Stimulated activated CD4-positive, alpha-beta T cell treated with anti-CD3 and anti-CD28 coated beads, Interleukin-12 subunit alpha, Interleukin-12 subunit beta, amount 100 ng/mL, for 24 hours (primary cell): Measurements from ENCODE around the gene FRMD4A.
"Not testable (repeated sequence)": the region's sequence is repeated elsewhere in the genome, so short reads cannot be mapped to it uniquely, and the experiment has no call there.

ENCODE experiments used
- DNase-seq, 2 experiments: peaks; one replicate each; pipeline ENCODE4 v3.0.0-alpha.2; 2020; ENCODE audit warnings: low read depth in 2 of 2

The FRMD4A gene

GRCh38 chr10:14241196-14241595 lies 89.5 kb downstream of the FRMD4A start:
- no peak for DNase-seq

GRCh38 chr10:14240253-14241189 lies 90.2 kb downstream of the FRMD4A start:
- no peak for DNase-seq

- DNase-seq = not testable (repeated sequence)
These were observed 92.1 kb downstream of the FRMD4A start for GRCh38 chr10:14238659-14239058.

GRCh38 chr10:14236341-14236740 lies 94.4 kb downstream of the FRMD4A start:
- no peak for DNase-seq

- no peak for DNase-seq
These were observed 95.0 kb downstream of the FRMD4A start for GRCh38 chr10:14235566-14236195.

GRCh38 chr10:14233566-14233965 lies 97.2 kb downstream of the FRMD4A start:
- DNase-seq = no peak

DNA sequence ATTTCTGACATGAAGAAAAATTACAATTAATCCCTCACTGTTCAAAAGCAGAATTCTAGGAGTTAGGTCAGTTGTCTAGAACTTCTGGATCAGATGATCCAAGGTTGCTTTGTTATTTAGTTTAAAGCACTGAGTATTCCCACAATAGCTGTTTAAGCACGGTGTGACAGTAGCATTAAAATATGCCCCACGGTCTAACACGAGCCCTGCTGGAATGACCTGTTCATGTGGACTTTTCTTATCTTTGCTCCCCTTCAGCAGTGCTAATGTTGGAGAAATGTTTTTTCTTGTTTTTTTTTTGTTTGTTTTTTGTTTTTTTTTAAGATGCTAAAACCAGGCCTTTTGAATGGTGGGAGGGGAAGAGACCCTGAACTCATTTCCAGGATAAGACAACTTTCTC lies 101.9 kb downstream of the FRMD4A start:
- not testable (repeated sequence) for DNase-seq

DNA sequence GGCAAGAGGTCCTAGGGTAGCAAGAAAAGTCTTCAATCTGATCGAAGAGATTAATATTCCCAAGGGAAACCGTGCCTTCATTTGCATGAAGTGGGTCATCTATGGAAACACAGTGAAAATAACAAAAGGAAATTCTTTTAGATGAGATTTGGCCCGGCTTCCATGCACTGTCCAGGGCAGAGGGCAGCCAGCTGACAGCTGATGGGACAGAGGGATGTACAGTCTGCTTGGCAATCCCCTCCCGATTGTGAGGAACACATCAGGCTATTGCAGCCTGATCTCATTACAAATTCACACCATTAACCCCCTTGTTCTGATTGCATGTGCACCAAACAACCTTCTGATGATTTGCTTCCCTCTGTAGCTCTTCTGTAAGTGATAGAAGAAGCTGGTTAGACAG lies 105.3 kb downstream of the FRMD4A start:
- no peak for DNase-seq

DNA sequence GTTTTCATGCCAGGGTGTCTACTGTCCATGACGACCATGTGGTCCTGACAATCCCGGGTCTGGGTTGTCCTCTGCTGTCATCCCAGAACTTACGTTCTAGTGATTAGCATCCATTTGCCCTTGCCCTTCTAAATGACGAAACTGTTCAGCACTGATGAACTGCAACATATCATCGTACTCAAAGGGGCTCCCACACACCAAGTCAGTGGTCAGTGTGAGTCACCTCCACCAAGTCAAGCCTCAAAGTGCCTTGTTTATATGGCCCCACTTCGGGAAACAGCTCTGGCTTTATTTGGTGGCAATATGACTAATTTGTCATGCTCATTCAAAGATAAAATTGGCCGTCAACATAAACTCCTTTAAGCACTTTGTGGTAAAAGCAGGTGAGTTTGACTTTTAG lies 110.7 kb downstream of the FRMD4A start:
- DNase-seq = no peak

DNA sequence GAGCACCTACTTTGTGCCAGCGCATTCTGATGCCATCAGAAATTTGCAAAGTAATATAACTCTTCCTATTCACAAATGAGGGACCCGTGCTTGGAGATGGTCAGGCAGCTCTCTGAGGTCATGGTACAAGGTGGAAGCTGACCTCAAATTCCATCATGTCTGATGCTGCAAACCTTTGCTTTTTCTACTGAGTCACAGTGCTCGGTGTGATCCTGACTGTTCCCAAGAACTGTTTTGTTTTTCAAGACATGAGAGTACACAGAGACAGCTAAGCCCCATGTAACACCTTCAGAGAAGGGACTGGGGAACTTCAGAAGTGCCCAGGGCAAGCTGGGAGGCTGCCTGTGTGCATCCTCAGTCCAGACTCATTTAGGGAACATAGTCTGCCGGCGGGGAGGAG lies 111.3 kb downstream of the FRMD4A start:
- DNase-seq = no peak

DNA sequence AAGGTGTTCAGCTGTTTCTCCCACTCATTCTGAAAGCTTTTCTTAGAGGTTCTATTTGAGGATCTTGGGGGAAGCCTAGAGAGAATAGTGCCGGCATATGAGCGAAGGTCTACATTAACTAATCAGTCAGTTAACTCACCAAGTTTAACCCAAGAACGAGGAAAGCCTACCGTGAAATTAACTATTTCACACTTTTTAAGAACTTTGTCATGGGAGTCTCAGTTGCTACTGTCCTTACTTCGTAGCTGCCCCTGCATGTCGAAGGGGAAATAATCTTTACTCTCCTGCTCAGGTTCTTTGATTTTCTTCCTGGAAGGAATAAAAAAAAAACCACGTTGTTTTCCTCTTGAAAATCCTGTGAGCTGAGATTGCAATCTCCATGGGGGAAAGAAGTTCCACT lies 115.1 kb downstream of the FRMD4A start:
- DNase-seq = no peak

DNA sequence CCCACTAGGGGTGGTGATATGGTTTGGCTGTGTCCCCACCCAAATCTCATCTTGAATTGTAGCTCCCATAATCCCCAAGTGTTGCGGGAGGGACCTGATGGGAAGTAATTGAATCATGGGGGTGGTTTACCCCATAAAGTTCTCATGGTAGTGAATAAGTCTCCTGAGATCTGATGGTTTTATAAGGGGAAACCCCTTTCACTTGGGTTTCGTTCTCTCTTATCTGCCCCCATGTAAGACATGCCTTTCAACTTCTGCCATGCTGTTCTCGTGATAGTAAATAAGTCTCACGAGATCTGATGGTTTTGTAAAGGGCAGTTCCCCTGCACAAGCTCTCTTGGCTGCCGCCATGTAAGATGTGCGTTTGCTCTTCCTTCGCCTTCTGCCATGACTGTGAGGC lies 117.0 kb downstream of the FRMD4A start:
- not testable (repeated sequence) for DNase-seq

DNA sequence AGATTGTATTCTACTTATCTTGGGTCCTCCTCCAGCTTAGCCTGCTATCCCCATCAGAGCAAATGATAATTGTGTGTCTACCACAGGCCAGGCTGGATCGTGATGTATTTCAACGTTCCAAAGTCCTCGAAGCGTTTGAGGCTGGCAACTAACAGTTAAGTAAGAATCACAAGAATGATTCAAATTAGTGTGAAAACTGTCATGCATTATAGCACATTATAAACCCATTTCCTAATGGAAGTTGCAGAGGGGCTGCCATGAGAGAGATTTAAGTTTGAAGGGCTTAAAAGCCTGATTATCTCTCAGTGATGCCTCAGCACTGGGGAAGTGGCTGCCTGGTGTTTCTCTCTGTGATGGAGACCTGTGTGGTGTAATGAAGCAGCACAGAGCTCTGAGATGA lies 119.1 kb downstream of the FRMD4A start:
- no peak for DNase-seq

GRCh38 chr10:14208231-14208630 lies 122.5 kb downstream of the FRMD4A start:
- no peak for DNase-seq

- no peak for DNase-seq
These were observed 125.5 kb downstream of the FRMD4A start for GRCh38 chr10:14205233-14205632.

DNA sequence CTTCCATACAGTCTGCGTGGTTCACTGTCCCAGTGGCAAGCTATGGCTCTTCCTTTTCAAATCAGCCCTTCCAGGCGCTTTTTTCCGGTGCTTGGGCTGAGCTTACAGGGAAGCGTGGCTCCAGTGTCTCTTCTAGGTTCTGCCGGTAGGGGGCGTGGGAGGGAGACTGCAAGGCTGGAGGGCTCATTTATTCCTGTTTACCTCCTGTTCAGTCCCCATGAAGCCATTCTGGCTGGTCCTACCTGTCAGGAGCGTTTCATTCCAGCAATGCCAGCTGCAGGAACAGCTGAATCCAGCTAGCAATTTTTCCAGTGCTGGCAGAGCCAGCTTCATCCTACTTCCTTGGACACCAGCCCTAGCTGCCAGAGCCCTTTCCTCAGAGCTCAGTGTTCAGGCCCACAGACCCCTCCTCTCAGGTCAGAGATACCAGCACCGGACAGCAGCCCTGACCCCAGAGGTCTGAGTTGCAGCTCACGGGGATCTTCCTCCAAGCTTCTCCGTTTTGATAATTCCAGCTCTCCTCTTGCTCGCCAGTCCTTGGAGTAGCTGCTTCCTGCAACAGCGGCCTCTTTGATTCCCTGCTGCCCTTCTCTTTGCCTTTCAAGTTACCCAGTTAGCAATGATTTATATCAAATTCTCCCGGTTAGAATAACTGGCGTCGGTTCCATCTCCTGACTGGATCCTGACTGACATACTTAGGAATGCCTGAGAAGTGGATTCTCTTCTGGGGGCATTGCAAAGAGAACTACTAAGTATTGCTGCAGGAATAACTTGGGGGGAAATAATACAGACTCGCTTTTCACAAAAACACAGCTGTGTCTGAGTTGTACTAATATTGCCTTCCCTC lies 129.8 kb downstream of the FRMD4A start:
- no peak for DNase-seq

GRCh38 chr10:14199098-14199497 lies 131.6 kb downstream of the FRMD4A start:
- not testable (repeated sequence) for DNase-seq

DNA sequence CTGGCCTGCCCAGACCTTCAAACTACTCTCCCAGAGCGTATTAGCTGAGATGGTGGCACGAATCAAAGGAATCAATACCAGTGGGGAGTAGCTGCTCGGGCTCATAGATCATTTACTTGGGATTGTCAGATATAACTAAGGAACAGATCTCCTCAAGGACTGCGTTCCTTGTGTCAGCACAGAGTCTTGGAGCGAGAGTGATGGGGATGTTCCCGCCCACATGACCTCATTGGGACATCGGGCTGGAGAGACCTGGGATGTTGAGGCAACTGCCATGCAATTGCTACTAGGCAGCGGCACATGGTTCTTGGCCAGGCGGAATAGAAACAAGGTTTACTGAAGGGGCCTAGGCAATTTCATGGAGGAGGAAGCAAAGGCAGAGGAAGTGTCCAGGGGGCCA lies 132.6 kb downstream of the FRMD4A start:
- DNase-seq = no peak

DNA sequence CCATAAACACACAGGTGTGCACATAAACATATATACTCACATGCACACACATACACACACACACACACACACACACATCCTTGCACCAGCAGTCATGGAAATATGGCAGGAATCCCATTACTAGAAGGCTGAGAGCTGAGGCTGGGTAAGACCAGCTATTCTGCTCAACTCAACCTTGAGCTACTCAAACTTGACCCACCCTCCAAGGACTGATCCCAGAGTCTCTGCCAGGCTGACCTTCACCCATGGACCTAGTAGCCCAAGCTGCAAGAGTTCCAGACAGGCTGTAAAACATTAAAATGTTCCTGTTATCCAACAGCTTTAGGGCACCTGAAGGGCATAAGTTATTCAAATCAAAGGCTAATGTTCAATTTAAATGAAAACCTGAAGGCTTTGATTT lies 134.6 kb downstream of the FRMD4A start:
- no peak for DNase-seq

- DNase-seq = no peak
These were observed 135.3 kb downstream of the FRMD4A start for GRCh38 chr10:14195433-14195832.

DNA sequence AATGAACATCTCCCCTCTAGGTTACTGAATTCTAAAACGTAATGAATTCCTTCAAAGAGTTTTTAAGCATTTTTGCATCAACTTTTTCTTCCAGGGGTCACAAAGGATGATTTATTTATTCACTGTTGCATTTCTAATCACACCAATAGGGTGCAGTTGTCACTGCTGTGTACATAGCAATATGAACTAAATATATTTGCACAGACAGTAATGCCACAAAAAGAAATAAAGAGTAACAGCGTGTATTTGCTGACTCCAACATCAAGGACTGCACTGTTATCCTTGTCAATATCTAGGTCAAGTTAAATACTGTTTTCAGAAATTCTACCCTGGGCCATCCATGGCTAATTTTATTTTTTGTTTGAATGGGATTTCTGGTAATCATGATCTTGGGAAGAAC lies 138.0 kb downstream of the FRMD4A start:
- DNase-seq = no peak

- no peak for DNase-seq
These were observed 138.9 kb downstream of the FRMD4A start for GRCh38 chr10:14191871-14192270.
